Suprapubic skin (tissue), 4 donors: ENCODE data around the gene EZR. TPM values are rescaled to one million over a fixed set of nuclear protein-coding genes. Genes with fewer than 3 reads are reported as not detected.
"Not testable (repeated sequence)": the region's sequence is repeated elsewhere in the genome, so short reads cannot be mapped to it uniquely, and the experiment has no call there.

ENCODE experiments used
- DNase-seq, 2 donors: peaks; one replicate each; pipeline ENCODE4 v3.0.0-alpha.2; 2019; ENCODE audit warnings: low spot score in 2 of 2
- H3K27ac ChIP-seq: fragments of 200-600 bp; sonication (generic); one replicate; pipeline ENCODE4 v1.5.1; 2019
- H3K27me3 ChIP-seq: fragments of 200-600 bp; sonication (generic); one replicate; pipeline ENCODE4 v1.5.1; 2019
- H3K36me3 ChIP-seq: fragments of 200-600 bp; sonication (generic); one replicate; pipeline ENCODE4 v1.5.1; 2019
- H3K4me1 ChIP-seq: fragments of 200-600 bp; sonication (generic); one replicate; pipeline ENCODE4 v1.5.1; 2019
- H3K4me3 ChIP-seq: fragments of 200-600 bp; sonication (generic); one replicate; pipeline ENCODE4 v1.5.1; 2019; ENCODE audit warnings: mild to moderate bottlenecking
- H3K9me3 ChIP-seq: fragments of 200-600 bp; sonication (generic); one replicate; pipeline ENCODE4 v1.5.1; 2019
- EP300 ChIP-seq: sonication (generic); formaldehyde crosslinking; IDR thresholded peaks from one replicate; pipeline ENCODE4 v1.6.1; 2017; ENCODE audit warnings: antibody characterized with exemption
- POLR2A ChIP-seq, 2 donors: fragments of 450-650 bp; IDR thresholded peaks; one replicate each; pipeline ENCODE4 v1.6.1; 2017; ENCODE audit warnings: antibody characterized with exemption in 2 of 2, mild to moderate bottlenecking in 2 of 2, moderate library complexity in 2 of 2
- POLR2AphosphoS5 ChIP-seq, 3 donors: sonication (generic); formaldehyde crosslinking; IDR thresholded peaks; one replicate each; pipeline ENCODE4 v1.6.1; 2017; ENCODE audit warnings: antibody characterized with exemption in 3 of 3
- WGBS: methylation state at CpG from one replicate; pipeline ENCODE4 v1.1.5; 2018; 5-methylcytosine and 5-hydroxymethylcytosine counted together
- total RNA-seq, 4 donors: library from RNA; depleted of rRNA; stranded (reverse); fragments of >200 nt; gene quantifications; one replicate each; pipeline ENCODE4 v1.1.0, GENCODE V29; 2016
- TF ChIP-seq, protein P1 (sequence below), 2 donors: fragments of 200-600 bp in 1 of 2; fragments of 450-650 bp in 1 of 2; sonication (generic) in 1 of 2; IDR thresholded peaks; one replicate each; pipeline ENCODE4 v1.5.1; 2016 to 2019; ENCODE audit warnings: antibody characterized with exemption in 2 of 2, mild to moderate bottlenecking in 1 of 2, moderate library complexity in 1 of 2

Gene EZR
- total RNA-seq, 4 donors from 2014 or later: 154 to 394 (median 238) TPM

DNA sequence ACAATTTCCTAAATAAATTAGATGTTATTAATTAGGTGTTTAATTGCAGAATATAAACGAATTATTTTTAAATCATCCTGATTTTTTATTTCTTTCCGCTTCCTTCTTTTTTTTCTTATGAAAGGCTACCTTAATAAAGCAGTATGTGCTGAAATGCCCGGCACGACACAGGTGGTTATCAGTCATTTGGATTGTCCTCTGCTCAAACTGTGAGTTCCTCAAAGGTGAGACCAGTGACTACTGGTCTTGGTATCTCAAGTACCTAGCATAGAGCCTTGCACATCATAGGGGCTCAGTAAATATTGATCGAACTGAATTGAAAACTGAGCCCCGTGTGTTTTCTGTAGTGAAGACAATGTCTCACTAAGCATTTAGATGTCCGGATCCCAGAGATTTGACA, 9.6 kb upstream of the EZR start:
- Histone ChIP-seq H3K36me3 (no peaks in the 10 kb centered on the region), H3K4me3 (no peak overlapping the region), H3K27ac (no peak overlapping the region), H3K27me3 (no peaks in the 10 kb centered on the region), H3K9me3 (no peaks in the 10 kb centered on the region), H3K4me1 (peaks cover 14% of the 10 kb centered on the region)
- WGBS: 84% methylated on average over 7 of the region's 7 CpGs
- DNase-seq: peak in 1 of 2 donors; percentile 38
- no peak for TF ChIP-seq POLR2A (IDR thresholded peaks at IDR 0.05)
- TF ChIP-seq POLR2AphosphoS5 (IDR thresholded peaks at IDR 0.05): no peak
- TF ChIP-seq EP300: no peak
- TF ChIP-seq, protein P1, sequence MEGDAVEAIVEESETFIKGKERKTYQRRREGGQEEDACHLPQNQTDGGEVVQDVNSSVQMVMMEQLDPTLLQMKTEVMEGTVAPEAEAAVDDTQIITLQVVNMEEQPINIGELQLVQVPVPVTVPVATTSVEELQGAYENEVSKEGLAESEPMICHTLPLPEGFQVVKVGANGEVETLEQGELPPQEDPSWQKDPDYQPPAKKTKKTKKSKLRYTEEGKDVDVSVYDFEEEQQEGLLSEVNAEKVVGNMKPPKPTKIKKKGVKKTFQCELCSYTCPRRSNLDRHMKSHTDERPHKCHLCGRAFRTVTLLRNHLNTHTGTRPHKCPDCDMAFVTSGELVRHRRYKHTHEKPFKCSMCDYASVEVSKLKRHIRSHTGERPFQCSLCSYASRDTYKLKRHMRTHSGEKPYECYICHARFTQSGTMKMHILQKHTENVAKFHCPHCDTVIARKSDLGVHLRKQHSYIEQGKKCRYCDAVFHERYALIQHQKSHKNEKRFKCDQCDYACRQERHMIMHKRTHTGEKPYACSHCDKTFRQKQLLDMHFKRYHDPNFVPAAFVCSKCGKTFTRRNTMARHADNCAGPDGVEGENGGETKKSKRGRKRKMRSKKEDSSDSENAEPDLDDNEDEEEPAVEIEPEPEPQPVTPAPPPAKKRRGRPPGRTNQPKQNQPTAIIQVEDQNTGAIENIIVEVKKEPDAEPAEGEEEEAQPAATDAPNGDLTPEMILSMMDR (IDR thresholded peaks at IDR 0.05): no peak

DNA sequence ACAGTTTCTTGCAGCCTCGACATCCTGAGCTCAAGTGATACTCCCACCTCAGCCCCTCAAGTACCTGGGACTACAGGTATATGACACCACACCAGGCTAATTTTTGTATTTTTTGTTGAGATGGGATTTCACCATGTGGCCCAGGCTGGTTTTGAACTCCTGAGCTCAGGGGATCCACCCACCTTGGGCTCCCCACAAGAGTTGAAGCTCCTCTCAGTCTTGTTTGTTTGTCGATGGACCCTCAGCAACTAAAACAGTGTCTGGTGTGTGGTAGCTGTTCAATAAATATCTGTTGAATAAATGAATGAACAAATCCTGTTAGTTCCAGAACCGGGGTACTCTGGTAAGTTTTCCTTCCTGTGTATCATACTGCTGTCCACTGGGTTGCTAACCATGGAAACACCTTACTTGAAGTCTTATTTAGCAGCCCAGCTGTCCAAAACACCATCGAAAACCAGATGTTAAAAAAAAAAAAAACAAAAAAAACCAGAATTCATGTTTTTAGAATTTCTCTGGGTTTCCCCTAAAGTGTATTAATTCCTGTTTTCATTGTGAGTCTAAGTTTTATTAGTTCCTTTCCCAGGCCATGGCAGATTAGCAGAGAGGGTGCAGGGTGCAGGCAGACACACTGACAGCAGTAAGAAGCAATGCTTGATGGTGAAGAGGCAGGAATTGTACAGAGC, 7.8 kb upstream of the EZR start:
- H3K27me3 ChIP-seq: no peaks in the 10 kb centered on the region
- H3K4me3 ChIP-seq: no peak overlapping the region
- TF ChIP-seq, protein P1 (IDR thresholded peaks at IDR 0.05): no peak
- TF ChIP-seq POLR2AphosphoS5 (IDR thresholded peaks at IDR 0.05) (no peak), POLR2A (IDR thresholded peaks at IDR 0.05) (no peak), EP300 (no peak)
- no peaks in the 10 kb centered on the region for H3K36me3 ChIP-seq
- H3K9me3 ChIP-seq: no peaks in the 10 kb centered on the region
- H3K27ac ChIP-seq: no peak overlapping the region
- H3K4me1 ChIP-seq: peaks cover 13% of the 10 kb centered on the region
- peak in 1 of 2 donors; percentile 26 for DNase-seq
- WGBS: 92% methylated on average over 4 of the region's 4 CpGs

DNA sequence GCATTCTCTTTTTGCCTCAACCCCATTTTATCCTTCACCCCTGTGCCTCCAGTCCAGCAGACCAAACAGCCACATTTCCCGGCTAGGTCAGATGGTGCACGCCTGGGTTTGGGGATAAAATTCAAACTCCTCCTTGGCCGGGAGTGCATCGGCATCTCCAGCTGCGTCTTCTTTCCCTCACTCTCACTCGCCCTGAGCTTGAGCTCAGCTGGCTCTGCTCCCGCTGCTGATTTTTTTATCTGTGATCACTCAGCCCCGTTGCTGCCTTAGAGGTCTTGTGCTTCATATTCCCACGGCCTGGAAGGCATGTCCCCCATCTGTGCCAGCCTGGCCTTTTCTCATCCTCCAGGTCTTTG, 6.8 kb upstream of the EZR start:
- Histone ChIP-seq H3K27ac (no peak overlapping the region), H3K4me3 (no peak overlapping the region)
- no peak for DNase-seq

DNA sequence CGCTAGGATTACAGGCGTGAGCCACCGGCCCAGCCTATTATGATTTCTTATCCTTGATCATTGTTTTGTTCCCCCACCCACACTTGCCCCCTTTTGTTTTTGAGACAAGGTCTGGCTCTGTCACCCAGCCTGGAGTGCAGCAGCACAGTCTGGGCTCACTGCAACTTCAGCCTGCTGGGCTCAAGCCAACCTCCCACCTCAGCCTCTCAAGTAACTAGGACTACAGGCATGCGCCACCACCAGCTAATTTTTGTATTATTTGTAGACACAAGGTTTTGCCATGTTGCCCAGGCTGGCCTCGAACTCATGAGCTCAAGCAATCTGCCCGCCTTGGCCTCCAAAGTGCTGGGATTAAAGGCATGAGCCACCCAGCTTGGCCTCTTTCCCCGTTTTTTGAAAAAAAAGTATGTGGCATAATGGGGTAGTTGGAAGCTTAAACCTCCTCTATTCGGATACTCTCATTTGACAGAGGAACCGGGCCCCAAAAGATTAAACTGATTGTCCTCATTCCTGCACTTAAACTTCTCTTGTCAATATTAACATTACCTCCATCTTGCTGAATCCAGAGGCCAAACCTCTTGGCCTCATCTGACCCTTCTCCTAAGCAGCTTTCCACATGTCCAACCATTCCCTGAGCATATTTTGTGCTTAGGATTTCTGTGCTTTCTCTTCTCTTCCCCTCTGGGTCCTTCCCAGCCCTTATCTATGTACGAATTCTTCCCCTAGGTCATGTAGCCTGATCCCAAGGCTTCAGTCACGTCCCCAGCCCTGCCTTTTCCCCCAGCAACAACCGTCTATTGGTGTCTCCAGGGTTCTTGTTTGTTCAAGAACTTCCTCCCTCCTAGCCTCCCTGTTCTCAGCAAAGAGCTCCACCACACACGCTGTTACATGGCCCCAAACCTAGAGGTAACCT, 6.1 kb upstream of the EZR start:
- Histone ChIP-seq H3K9me3 (no peaks in the 10 kb centered on the region), H3K27ac (no peak overlapping the region), H3K36me3 (no peaks in the 10 kb centered on the region), H3K4me3 (no peak overlapping the region), H3K4me1 (peaks cover 6% of the 10 kb centered on the region), H3K27me3 (no peaks in the 10 kb centered on the region)
- 76% methylated on average over 13 of the region's 13 CpGs for WGBS
- no peak for DNase-seq
- TF ChIP-seq EP300: no peak
- no peak for TF ChIP-seq POLR2AphosphoS5 (IDR thresholded peaks at IDR 0.05)
- TF ChIP-seq, protein P1 (IDR thresholded peaks at IDR 0.05): no peak
- no peak for TF ChIP-seq POLR2A (IDR thresholded peaks at IDR 0.05)

More for the DNA sequence above, 6.8 kb upstream of the EZR start:
- Histone ChIP-seq H3K36me3 (no peaks in the 10 kb centered on the region), H3K27me3 (no peaks in the 10 kb centered on the region), H3K9me3 (no peaks in the 10 kb centered on the region), H3K4me1 (peaks cover 7% of the 10 kb centered on the region)
- TF ChIP-seq POLR2A (IDR thresholded peaks at IDR 0.05): no peak
- TF ChIP-seq, protein P1 (IDR thresholded peaks at IDR 0.05): no peak
- no peak for TF ChIP-seq POLR2AphosphoS5 (IDR thresholded peaks at IDR 0.05)
- no peak for TF ChIP-seq EP300
- 32% methylated on average over 9 of the region's 9 CpGs for WGBS

DNA sequence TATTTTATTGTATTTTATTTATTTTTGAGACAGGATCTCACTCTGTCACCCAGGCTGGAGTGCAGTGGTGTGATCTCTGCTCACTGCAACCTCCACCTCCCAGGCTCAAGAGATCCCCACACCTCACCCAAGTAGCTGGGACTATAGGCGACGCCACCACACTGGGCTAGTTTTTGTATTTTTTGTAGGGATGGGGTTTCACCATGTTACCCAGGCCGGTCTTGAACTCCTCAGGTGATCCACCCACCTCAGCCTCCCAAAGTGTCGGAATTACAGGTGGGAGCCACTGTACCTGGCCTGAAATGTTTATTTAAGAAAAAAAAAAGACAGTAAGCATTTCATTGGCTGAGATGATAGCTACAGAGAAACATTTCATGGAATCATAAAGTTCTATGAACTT, 4.4 kb upstream of the EZR start:
- H3K4me3 ChIP-seq, H3K27ac ChIP-seq, DNase-seq, H3K36me3 ChIP-seq, H3K27me3 ChIP-seq, H3K9me3 ChIP-seq: not testable (repeated sequence)
- peaks cover 12% of the 10 kb centered on the region for H3K4me1 ChIP-seq
- WGBS: 100% methylated on average over 4 of the region's 4 CpGs
